HepG2 (cell line): ENCODE data around the gene TUBA1A. TPM values are rescaled to one million over a fixed set of nuclear protein-coding genes. Genes with fewer than 3 reads are reported as not detected.
A peak's percentile ranks its signal among the peaks of the same experiment; 100 is the strongest.

Experiments used
- FOXM1 ChIP-seq: sonication (generic); formaldehyde crosslinking; IDR thresholded peaks from 2 replicates; pipeline ENCODE4 v1.5.0; 2020; ENCODE audit warnings: missing genetic modification reagents
- HIVEP1 ChIP-seq: sonication (generic); formaldehyde crosslinking; IDR thresholded peaks from 2 replicates; pipeline ENCODE4 v1.4.0; 2020; ENCODE audit warnings: mild to moderate bottlenecking, missing genetic modification reagents
- HOXA5 ChIP-seq: sonication (generic); formaldehyde crosslinking; IDR thresholded peaks from 2 replicates; pipeline ENCODE4 v1.4.0; 2020; ENCODE audit warnings: missing genetic modification reagents
- MTA3 ChIP-seq: sonication (generic); formaldehyde crosslinking; IDR thresholded peaks from 2 replicates; pipeline ENCODE4 v1.4.0; 2020; ENCODE audit warnings: missing genetic modification reagents
- RFX5 ChIP-seq: IDR thresholded peaks from 2 replicates; pipeline ENCODE4 v1.6.1; 2011; ENCODE audit warnings: low read depth, low read length, improper control_type of control experiment
- SNAI1 ChIP-seq: sonication (generic); formaldehyde crosslinking; IDR thresholded peaks from 2 replicates; pipeline ENCODE4 v1.5.0; 2020; ENCODE audit warnings: mild to moderate bottlenecking, missing genetic modification reagents, borderline replicate concordance
- SSRP1 ChIP-seq: IDR thresholded peaks from 2 replicates; pipeline ENCODE4 v1.6.1; 2016; ENCODE audit warnings: control low read depth
- ZNF205 ChIP-seq: IDR thresholded peaks from 2 replicates; pipeline ENCODE4 v1.6.1; 2018; ENCODE audit warnings: missing biosample characterization, missing genetic modification reagents
- ZNF674 ChIP-seq: sonication (generic); formaldehyde crosslinking; IDR thresholded peaks from 2 replicates; pipeline ENCODE4 v1.5.0; 2020; ENCODE audit warnings: low read depth, mild to moderate bottlenecking, missing genetic modification reagents
- ZSCAN25 ChIP-seq: sonication (generic); formaldehyde crosslinking; IDR thresholded peaks from 2 replicates; pipeline ENCODE4 v1.8.0; 2022; ENCODE audit warnings: mild to moderate bottlenecking, missing genetic modification reagents
- polyA plus RNA-seq, 8 experiments: library from polyadenylated mRNA; depleted of rRNA in 3 of 8; stranded (reverse) in 7 of 8; unstranded in 1 of 8; fragments of >200 nt; fragmentation: Illumina TruSeq in 4 of 8; extraction: Trizol in 4 of 8; gene quantifications; 2 replicates each; pipeline versions ENCODE4 v1.2.1 to v1.2.3, GENCODE V29; 2011 to 2016; ENCODE audit warnings: low read depth in 4 of 8, missing spikeins in 1 of 8, mixed read lengths in 1 of 8; ENCODE audit not compliant: insufficient read depth in 1 of 8
- total RNA-seq, 5 experiments: library from RNA; depleted of rRNA; stranded (reverse); fragments of >200 nt; fragmentation: Illumina TruSeq; extraction: Trizol; gene quantifications; 2 replicates each; pipeline ENCODE4 v1.2.3, GENCODE V29; 2016; ENCODE audit warnings: low read depth in 1 of 5
- TF ChIP-seq, protein P1 (sequence below): sonication (generic); formaldehyde crosslinking; IDR thresholded peaks from 2 replicates; pipeline ENCODE4 v1.9.0; 2021; ENCODE audit warnings: missing genetic modification reagents, borderline replicate concordance
- TF ChIP-seq, protein P2 (sequence below): sonication (generic); formaldehyde crosslinking; IDR thresholded peaks from 2 replicates; pipeline ENCODE4 v1.4.0; 2020; ENCODE audit warnings: missing genetic modification reagents
- TF ChIP-seq, protein P3 (sequence below): sonication (generic); formaldehyde crosslinking; IDR thresholded peaks from 2 replicates; pipeline ENCODE4 v1.8.0; 2022; ENCODE audit warnings: mild to moderate bottlenecking, missing genetic modification reagents, moderate library complexity
- TF ChIP-seq, protein P4 (sequence below): sonication (generic); formaldehyde crosslinking; IDR thresholded peaks from 2 replicates; pipeline ENCODE4 v1.8.1; 2023; ENCODE audit warnings: mild to moderate bottlenecking, moderate library complexity, missing genetic modification reagents
- TF ChIP-seq, protein P5 (sequence below), 2 experiments: sonication (generic) in 1 of 2; formaldehyde crosslinking in 1 of 2; IDR thresholded peaks; 2 replicates each; pipeline versions ENCODE4 v1.6.1 to v1.9.0; 2014 to 2022; ENCODE audit warnings: antibody characterized with exemption in 1 of 2, borderline replicate concordance in 1 of 2, inconsistent platforms in 1 of 2, low read depth in 1 of 2, missing genetic modification reagents in 1 of 2

TUBA1A gene
- total and polyA plus RNA-seq, 2 of the 13 experiments (the other 11 are each of a cell fraction or from before 2014, with no cell fraction given), result 20.7 to 24.8 TPM

DNA sequence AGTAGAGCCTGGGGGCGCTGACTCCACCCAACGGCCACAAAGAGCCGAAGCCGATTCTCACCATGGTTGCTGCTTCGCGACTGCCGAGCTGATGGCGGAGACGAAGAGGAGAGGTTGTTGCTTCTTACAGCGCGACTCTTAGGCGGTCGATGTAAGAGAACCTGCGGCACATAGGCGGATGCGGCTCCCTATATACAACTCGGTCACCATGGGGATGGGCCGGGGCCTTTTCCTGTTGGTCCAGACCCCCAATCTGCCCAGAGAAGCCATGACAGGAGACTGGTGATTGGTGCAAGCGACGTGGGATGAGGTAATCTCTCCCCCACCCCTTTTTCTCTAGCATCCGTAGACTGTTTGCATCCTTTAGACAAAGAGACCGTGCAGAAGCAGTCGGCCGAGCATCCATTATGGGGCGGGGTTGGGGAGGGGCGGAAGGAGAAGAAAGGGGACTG lies at the start of gene TUBA1A (continued):
- TF ChIP-seq, protein P1, sequence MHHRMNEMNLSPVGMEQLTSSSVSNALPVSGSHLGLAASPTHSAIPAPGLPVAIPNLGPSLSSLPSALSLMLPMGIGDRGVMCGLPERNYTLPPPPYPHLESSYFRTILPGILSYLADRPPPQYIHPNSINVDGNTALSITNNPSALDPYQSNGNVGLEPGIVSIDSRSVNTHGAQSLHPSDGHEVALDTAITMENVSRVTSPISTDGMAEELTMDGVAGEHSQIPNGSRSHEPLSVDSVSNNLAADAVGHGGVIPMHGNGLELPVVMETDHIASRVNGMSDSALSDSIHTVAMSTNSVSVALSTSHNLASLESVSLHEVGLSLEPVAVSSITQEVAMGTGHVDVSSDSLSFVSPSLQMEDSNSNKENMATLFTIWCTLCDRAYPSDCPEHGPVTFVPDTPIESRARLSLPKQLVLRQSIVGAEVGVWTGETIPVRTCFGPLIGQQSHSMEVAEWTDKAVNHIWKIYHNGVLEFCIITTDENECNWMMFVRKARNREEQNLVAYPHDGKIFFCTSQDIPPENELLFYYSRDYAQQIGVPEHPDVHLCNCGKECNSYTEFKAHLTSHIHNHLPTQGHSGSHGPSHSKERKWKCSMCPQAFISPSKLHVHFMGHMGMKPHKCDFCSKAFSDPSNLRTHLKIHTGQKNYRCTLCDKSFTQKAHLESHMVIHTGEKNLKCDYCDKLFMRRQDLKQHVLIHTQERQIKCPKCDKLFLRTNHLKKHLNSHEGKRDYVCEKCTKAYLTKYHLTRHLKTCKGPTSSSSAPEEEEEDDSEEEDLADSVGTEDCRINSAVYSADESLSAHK (CRISPR knock-in tag), result no peak
- TF ChIP-seq ZSCAN25 (CRISPR knock-in tag) (no peak), ZNF205 (CRISPR knock-in tag) (no peak), SSRP1 (CRISPR knock-in tag) (no peak), HIVEP1 (CRISPR knock-in tag) (0 out of 2 replicates have a peak, but pooled peaks have one; percentile 20), HOXA5 (CRISPR knock-in tag) (no peak), MTA3 (no peak), FOXM1 (CRISPR knock-in tag) (no peak), RFX5 (peak; percentile 87), SNAI1 (CRISPR knock-in tag) (no peak), ZNF674 (no peak)
- TF ChIP-seq, protein P2, sequence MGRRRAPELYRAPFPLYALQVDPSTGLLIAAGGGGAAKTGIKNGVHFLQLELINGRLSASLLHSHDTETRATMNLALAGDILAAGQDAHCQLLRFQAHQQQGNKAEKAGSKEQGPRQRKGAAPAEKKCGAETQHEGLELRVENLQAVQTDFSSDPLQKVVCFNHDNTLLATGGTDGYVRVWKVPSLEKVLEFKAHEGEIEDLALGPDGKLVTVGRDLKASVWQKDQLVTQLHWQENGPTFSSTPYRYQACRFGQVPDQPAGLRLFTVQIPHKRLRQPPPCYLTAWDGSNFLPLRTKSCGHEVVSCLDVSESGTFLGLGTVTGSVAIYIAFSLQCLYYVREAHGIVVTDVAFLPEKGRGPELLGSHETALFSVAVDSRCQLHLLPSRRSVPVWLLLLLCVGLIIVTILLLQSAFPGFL, result no peak
- TF ChIP-seq, protein P3, sequence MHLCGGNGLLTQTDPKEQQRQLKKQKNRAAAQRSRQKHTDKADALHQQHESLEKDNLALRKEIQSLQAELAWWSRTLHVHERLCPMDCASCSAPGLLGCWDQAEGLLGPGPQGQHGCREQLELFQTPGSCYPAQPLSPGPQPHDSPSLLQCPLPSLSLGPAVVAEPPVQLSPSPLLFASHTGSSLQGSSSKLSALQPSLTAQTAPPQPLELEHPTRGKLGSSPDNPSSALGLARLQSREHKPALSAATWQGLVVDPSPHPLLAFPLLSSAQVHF, result no peak
- TF ChIP-seq, protein P4, sequence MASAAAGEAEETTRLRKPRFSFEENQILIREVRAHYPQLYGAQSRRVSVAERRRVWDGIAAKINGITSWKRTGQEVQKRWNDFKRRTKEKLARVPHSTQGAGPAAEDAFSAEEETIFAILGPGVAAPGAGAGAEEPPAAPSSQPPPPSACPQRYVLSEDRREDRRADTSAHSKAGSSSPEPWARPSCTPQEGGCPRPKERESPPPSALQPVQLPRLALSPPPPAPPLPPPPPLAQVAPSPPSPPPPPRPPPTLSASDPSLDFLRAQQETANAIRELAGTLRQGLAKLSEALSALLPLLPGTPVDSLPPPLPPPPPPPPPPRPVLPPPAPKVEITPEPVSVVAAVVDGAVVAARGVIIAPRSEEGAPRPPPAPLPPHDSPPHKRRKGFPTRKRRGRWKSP (CRISPR knock-in tag), result peak; percentile 79; the same call in 1 of the 2 replicates
- TF ChIP-seq, protein P5, sequence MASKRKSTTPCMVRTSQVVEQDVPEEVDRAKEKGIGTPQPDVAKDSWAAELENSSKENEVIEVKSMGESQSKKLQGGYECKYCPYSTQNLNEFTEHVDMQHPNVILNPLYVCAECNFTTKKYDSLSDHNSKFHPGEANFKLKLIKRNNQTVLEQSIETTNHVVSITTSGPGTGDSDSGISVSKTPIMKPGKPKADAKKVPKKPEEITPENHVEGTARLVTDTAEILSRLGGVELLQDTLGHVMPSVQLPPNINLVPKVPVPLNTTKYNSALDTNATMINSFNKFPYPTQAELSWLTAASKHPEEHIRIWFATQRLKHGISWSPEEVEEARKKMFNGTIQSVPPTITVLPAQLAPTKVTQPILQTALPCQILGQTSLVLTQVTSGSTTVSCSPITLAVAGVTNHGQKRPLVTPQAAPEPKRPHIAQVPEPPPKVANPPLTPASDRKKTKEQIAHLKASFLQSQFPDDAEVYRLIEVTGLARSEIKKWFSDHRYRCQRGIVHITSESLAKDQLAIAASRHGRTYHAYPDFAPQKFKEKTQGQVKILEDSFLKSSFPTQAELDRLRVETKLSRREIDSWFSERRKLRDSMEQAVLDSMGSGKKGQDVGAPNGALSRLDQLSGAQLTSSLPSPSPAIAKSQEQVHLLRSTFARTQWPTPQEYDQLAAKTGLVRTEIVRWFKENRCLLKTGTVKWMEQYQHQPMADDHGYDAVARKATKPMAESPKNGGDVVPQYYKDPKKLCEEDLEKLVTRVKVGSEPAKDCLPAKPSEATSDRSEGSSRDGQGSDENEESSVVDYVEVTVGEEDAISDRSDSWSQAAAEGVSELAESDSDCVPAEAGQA (IDR thresholded peaks at IDR 0.05; ENCODE audit: low read depth), result no peak
- TF ChIP-seq, protein P5 (CRISPR knock-in tag; IDR thresholded peaks at IDR 0.05; ENCODE audit: borderline replicate concordance), result no peak
